Measurements from ENCODE around the gene SLC30A2.

Gene SLC30A2

DNA sequence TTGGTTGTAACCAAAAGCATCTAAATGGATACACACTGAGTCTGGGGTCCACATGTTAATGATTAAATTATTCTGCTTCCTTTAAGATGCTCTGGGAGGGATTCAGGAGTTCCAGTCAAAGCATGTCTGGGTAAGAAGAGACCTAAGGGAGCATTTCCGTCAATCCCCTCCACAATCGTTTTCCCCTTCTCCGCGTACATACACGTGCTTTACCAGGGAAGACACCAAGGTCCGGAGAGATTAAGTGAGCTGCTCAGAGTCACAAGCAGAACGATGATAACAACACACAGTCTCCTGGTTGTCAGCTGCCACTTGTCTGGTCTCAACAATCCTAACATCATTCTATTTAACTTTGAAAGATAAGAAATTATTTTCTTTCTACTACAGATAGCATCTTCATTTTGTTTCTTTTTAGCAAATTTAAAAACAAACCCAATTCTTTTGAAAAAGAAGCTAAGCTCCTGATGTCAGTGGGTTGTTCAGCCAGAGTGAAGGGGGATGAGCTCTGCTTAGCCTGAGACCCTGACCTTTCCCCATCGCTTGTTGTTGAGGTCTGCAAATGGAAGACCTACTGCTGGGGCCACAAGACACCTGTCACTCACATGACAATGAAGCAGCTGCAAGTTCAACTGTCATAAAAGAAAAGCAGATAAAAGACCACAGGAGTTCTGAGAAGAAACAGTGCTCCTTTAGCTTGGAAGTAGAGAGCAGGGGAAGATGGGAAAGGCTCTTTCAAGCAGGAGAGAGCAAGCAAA lies 52.5 kb downstream of the SLC30A2 start:
- DNase-seq = no peak

DNA sequence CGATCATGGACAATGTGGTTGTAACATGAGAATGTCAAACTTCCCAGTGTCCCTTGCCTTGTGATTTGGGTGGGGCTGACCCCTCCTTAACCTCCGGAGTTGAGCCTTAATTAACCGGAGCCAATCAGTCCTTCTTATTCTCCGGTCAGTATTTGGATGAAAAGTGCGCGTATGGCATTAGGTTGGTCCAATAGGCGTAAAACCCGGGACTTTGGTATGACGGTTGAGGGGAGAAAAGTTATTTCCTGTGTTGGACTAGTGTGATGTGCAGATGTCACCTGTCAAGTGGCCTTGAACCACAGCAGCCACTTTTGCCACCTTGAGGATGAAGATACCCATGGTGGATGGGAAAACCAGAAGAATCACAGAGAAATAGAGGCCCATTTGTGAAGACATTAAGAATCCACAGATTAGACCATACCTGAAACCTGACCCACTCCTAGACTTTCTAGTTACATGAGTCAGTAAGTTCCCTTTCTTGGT lies 53.2 kb downstream of the SLC30A2 start:
- no peak for DNase-seq

DNA sequence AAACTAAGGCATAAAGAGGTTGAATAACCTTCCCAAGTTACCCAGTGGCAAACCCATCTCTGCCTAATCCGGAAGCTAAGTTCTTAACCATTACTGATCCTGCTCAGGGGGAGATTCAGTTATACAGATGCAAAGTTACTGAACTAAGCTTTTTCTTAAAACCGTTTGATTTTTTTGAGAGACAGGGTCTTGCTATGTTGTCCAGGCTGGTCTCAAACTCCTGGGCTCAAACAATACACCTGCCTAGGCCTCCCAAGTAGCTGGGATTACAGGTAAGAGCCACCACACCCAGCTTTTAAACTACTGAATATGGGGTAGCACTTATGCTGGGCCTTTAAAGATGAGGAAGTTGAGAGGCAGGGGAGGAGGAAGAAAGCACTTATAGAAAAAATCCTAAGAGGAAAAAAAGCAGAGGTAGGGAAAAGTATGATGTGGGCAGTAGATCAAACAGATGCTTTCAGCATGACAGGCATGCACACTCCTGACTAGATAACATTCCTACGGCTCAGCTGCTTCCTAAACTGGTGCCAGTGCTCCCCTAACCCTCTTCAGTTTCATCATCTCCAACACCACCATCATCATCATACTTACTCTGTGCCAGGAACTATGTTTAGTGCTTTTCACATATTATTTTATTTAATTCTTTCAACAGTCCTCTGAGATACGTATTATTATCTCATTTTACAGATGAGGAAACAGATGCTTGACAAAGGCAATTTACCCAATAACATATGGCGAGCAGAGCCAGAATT lies 53.8 kb downstream of the SLC30A2 start:
- no peak for DNase-seq

DNA sequence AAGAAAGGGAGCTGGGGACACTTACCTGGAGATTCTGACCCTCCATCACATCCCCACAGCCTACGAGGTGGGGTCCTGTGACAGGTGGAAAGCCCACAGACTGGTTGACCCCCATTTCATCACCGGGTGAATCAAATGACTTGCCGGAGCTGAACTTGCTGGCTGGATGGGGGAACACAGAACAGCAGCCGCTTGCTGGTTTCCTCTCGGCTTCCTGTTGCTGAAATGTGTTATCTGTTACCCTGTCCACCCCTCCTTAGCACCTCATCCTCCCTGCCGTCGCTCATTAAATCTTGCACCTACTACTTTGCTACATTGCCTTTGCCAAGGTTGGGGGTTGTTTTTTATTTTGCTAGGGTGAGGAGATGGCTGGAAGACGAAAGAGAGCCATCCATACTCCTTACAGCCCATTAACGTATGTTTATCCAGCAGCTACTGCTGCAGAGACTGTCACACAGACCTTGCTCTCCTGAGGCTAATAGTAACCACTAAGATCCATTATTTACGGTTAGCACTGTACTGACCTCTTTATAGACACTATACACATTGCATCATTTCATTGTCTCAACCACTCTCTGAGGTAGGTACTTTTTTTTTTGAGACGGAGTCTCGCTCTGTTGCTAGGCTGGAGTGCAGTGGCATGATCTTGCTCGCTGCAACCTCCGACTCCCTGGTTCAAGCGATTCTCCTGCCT lies 55.1 kb downstream of the SLC30A2 start:
- peak; percentile 34 for DNase-seq

DNA sequence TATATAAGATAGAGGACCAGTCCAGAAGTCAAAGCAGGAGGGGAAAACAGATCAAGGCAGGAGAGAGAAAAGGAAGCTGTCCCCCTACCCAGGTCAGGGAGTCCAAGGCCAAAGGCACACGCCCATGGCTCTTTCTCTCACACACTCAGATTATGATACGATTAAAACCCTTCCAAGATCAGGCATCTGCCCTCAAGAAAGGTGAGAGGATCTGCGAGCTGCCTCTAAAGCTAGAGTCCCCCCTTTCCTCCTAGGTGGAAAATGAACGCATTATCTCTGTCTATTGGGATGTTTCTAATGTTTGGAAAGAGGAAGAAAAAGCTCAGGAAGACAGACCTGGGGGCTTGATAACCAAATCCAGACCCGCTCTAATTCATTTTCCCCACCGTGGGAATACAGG lies 55.7 kb downstream of the SLC30A2 start:
- DNase-seq = no peak

DNA sequence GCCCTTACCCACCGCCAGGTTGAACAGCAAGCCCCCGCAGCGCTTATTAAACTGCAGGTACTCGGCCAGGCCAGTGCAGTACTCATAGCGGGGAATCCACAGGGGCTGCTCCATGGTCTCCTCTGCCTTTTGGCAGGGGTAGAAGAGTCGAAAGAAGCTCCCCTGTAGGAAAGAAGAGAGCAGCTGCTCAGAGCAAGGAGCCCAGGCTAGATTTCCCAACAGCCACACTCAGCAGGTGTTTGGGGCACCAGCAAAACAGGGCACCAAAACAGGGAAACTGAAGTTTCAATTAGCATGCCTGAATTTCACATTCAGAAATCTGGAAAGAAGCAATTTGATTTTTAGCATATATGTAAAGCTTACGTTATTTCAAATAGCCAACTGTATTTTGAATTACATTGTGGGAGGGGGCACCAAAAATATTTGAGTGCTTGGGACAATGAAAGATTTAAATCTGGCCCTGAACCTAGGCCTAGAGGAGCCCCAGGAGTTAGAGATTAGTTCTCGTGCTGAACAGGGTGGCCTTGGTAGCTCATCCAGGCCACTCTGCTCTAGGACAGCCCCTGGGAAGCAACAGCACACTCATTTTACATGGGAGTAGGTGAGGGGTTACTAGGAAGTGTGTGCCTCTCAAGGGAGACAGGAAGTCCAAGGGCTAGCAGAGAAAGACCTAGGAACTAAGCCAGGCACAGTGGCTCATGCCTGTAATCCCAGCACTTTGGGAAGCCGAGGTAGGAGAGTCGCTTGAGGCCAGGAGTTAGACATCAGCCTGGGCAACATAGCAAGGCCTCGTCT lies 56.3 kb downstream of the SLC30A2 start:
- DNase-seq = no peak

DNA sequence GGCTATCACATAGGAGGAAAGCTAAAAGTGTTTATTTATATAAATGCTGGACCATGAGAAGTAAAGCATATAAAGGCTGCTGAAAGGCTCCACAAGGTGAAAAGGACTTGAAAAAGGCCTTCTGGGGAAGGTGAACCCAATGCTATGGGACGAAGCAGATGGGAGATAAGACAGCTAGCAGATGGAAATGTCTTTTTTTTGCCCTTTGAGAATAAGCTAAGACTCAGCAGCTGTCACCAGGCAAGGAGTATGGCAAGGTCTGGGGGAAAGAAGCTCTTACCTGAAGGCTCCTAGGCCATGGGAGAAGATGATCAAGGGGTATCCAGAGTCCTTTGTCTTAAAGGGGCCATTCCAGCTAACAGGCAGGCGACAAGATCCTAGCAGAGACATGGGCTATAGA lies 58.0 kb downstream of the SLC30A2 start:
- no peak for DNase-seq
